Fibroblast of lung (primary cell): Measurements from ENCODE around the gene CNIH4. TPM values are rescaled to one million over a fixed set of nuclear protein-coding genes. Genes with fewer than 3 reads are reported as not detected.
"Not testable (repeated sequence)": the region's sequence is repeated elsewhere in the genome, so short reads cannot be mapped to it uniquely, and the experiment has no call there.

Experiments
- DNase-seq, 2 donors: peaks; one replicate each; pipeline versions ENCODE4 v3.0.0 to v3.0.0-alpha.2; 2010; ENCODE audit warnings: low read depth in 2 of 2
- H2AFZ ChIP-seq: 2 replicates; pipeline ENCODE4 v1.5.1; 2012; ENCODE audit warnings: low read length, control low read depth, inconsistent platforms
- H3K27ac ChIP-seq: 2 replicates; pipeline ENCODE4 v1.5.1; 2011; ENCODE audit warnings: low read length, control low read depth; ENCODE audit not compliant: insufficient read depth
- H3K27me3 ChIP-seq: 2 replicates; pipeline ENCODE4 v1.5.1; 2011; ENCODE audit warnings: mild to moderate bottlenecking, low read length; ENCODE audit not compliant: control insufficient read depth, insufficient read depth
- H3K36me3 ChIP-seq: 2 replicates; pipeline ENCODE4 v1.5.1; 2011; ENCODE audit warnings: low read length; ENCODE audit not compliant: control insufficient read depth, insufficient read depth
- H3K4me1 ChIP-seq: 2 replicates; pipeline ENCODE4 v1.5.1; 2011; ENCODE audit warnings: low read length; ENCODE audit not compliant: control insufficient read depth, insufficient read depth; ENCODE audit errors: extremely low read depth
- H3K4me2 ChIP-seq: 2 replicates; pipeline ENCODE4 v1.5.1; 2011; ENCODE audit warnings: low read length, control low read depth; ENCODE audit not compliant: insufficient read depth; ENCODE audit errors: extremely low read depth
- H3K4me3 ChIP-seq, 4 experiments: fragments of 200-600 bp in 1 of 4; sonication (generic) in 1 of 4; replicated peaks in 1 of 4; 2 replicates each; pipeline ENCODE4 v1.5.1; 2011 to 2016; ENCODE audit warnings: low read length in 4 of 4, low read depth in 3 of 4, mild to moderate bottlenecking in 3 of 4, control low read depth in 2 of 4, inconsistent platforms in 1 of 4, mixed read lengths in 1 of 4; ENCODE audit not compliant: insufficient read depth in 1 of 4; ENCODE audit errors: control extremely low read depth in 1 of 4
- H3K79me2 ChIP-seq: 2 replicates; pipeline ENCODE4 v1.5.1; 2012; ENCODE audit warnings: mild to moderate bottlenecking, low read length, inconsistent platforms; ENCODE audit not compliant: control insufficient read depth, insufficient read depth
- H3K9ac ChIP-seq: 2 replicates; pipeline ENCODE4 v1.5.1; 2011; ENCODE audit warnings: mild to moderate bottlenecking, low read length, control low read depth; ENCODE audit not compliant: insufficient read depth
- H3K9me3 ChIP-seq: 2 replicates; pipeline ENCODE4 v1.5.1; 2012; ENCODE audit warnings: low read depth, low read length; ENCODE audit not compliant: control insufficient read depth, insufficient read depth
- H4K20me1 ChIP-seq: 2 replicates; pipeline ENCODE4 v1.5.1; 2011; ENCODE audit warnings: low read length; ENCODE audit not compliant: control insufficient read depth, insufficient read depth; ENCODE audit errors: extremely low read depth
- CTCF ChIP-seq, 2 donors: IDR thresholded peaks in 1 of 2; conservative IDR thresholded peaks in 1 of 2; 1 replicate in 1 of 2; 2 replicates in 1 of 2; pipeline ENCODE4 v1.5.1; 2011 to 2012; ENCODE audit warnings: low read length in 2 of 2, control low read depth in 1 of 2, inconsistent platforms in 1 of 2, low read depth in 1 of 2, mild to moderate bottlenecking in 1 of 2
- EZH2 ChIP-seq: IDR thresholded peaks from 2 replicates; pipeline ENCODE4 v1.5.1; 2012; ENCODE audit warnings: low read length, control low read depth, mild to moderate bottlenecking; ENCODE audit errors: missing control alignments
- polyA plus RNA-seq, 2 donors: library from polyadenylated mRNA; depleted of rRNA in 1 of 2; stranded (reverse) in 1 of 2; unstranded in 1 of 2; fragments of >200 nt; gene quantifications; 2 replicates each; pipeline ENCODE4 v1.2.1, GENCODE V29; 2011 to 2012; ENCODE audit warnings: missing spikeins in 1 of 2
- total RNA-seq: library from RNA; depleted of rRNA; stranded (reverse); fragments of >200 nt; gene quantifications from 2 replicates; pipeline ENCODE4 v1.2.1, GENCODE V29; 2014

CNIH4 gene
- total and polyA plus RNA-seq, 2 donors (not counting 1 experiment from before 2014, with no cell fraction given), result 76.0 to 109 TPM

DNA sequence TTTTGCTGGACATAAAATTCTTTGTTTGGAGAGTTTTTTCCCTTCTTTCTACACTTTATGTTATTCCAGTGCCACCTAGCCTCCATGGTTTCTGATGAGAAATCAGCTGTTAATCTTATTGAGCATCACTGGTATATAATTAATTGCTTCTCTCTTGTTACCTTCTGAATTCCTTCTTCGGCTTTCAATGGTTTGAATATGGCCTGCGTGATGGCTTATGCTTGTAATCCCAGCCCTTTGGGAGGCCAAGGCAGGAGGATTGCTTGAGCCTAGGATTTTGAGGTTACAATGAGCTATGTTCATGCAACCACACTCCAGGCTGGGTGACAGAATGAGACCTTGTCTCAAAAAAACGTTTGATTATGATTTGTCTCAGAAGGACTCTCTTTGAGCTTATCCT, 13.0 kb upstream of the CNIH4 start:
- H3K4me3 ChIP-seq, result no peak overlapping the region
- no peaks in the 10 kb centered on the region for H3K9me3 ChIP-seq
- H4K20me1 ChIP-seq, result no peaks in the 10 kb centered on the region
- no peak overlapping the region for H3K9ac ChIP-seq
- H3K4me2 ChIP-seq, result no peak overlapping the region
- no peaks in the 10 kb centered on the region for H3K36me3 ChIP-seq
- DNase-seq, result peak in 1 of 2 donors; percentile 10
- no peak overlapping the region for H3K27ac ChIP-seq
- TF ChIP-seq EZH2, result no peak
- no peak for TF ChIP-seq CTCF (conservative IDR thresholded peaks at IDR 0.05 in 1 of 2, IDR thresholded peaks at IDR 0.05 in 1 of 2; ENCODE audit: low read depth in 1 of 2, low read length in 2 of 2)
- H3K79me2 ChIP-seq, result no peaks in the 10 kb centered on the region
- no peaks in the 10 kb centered on the region for H3K4me1 ChIP-seq
- H2AFZ ChIP-seq, result no peak overlapping the region
- H3K27me3 ChIP-seq, result no peaks in the 10 kb centered on the region

DNA sequence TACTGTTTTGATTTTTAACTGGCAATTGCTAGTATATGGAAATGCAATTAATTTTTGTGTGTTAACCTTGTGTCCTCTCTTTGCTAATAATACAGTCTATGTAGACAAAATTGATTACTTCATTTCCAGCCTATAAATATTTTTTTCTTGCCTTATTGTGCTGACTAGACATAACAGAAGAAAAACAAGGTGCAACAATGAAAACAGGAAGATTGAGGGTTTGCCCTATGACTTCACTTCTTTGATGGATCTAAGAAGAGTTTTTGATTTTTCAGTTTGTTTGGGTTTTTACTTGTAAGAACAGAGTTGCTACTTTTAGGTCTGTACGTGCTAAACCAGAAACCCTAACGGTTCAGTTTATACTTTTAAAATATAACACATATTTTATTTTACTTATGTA, 8.5 kb upstream of the CNIH4 start:
- H3K9ac ChIP-seq, result no peak overlapping the region
- no peak overlapping the region for H3K4me3 ChIP-seq
- no peaks in the 10 kb centered on the region for H4K20me1 ChIP-seq
- no peak overlapping the region for H3K27ac ChIP-seq
- H3K36me3 ChIP-seq, result no peaks in the 10 kb centered on the region
- no peaks in the 10 kb centered on the region for H3K4me1 ChIP-seq
- no peaks in the 10 kb centered on the region for H3K79me2 ChIP-seq
- H3K9me3 ChIP-seq, result no peaks in the 10 kb centered on the region
- H2AFZ ChIP-seq, result no peak overlapping the region
- no peak overlapping the region for H3K4me2 ChIP-seq
- no peaks in the 10 kb centered on the region for H3K27me3 ChIP-seq
- TF ChIP-seq CTCF (conservative IDR thresholded peaks at IDR 0.05 in 1 of 2, IDR thresholded peaks at IDR 0.05 in 1 of 2; ENCODE audit: low read depth in 1 of 2, low read length in 2 of 2), result no peak
- TF ChIP-seq EZH2, result no peak
- DNase-seq, result no peak

DNA sequence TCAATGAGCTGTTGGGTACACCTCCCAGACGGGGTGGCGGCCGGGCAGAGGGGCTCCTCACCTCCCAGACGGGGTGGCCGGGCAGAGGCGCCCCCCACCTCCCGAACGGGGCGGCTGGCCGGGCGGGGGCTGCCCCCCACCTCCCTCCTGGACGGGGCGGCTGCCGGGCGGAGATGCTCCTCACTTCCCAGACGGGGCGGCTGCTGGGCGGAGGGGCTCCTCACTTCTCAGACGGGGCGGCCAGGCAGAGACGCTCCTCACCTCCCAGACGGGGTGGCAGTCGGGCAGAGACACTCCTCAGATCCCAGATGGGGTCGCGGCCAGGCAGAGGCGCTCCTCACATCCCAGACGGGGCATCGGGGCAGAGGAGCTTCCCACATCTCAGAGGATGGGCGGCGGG, 7.0 kb upstream of the CNIH4 start:
- H3K9ac ChIP-seq, H4K20me1 ChIP-seq, H3K4me2 ChIP-seq, DNase-seq, H3K4me1 ChIP-seq, H3K4me3 ChIP-seq, H3K36me3 ChIP-seq, H3K9me3 ChIP-seq, H3K27me3 ChIP-seq, H3K79me2 ChIP-seq, H3K27ac ChIP-seq, H2AFZ ChIP-seq: not testable (repeated sequence)

GRCh38 chr1:224352436-224353085, 4.1 kb upstream of the CNIH4 start:
- not testable (repeated sequence) for H4K20me1 ChIP-seq, H3K27me3 ChIP-seq, H3K36me3 ChIP-seq, H3K4me3 ChIP-seq, H3K9ac ChIP-seq, H3K79me2 ChIP-seq, H3K4me1 ChIP-seq, H2AFZ ChIP-seq, DNase-seq, H3K9me3 ChIP-seq, H3K27ac ChIP-seq, H3K4me2 ChIP-seq
